GM12874 (cell line): ENCODE measurements around the gene KCNH3.

Experiments used
- TF ChIP-seq, protein P1 (sequence below): IDR thresholded peaks from 2 replicates; pipeline ENCODE4 v1.5.1; 2011; ENCODE audit warnings: low read depth, mild to moderate bottlenecking, control low read depth, low read length, moderate library complexity; ENCODE audit not compliant: insufficient read depth

KCNH3 gene

DNA sequence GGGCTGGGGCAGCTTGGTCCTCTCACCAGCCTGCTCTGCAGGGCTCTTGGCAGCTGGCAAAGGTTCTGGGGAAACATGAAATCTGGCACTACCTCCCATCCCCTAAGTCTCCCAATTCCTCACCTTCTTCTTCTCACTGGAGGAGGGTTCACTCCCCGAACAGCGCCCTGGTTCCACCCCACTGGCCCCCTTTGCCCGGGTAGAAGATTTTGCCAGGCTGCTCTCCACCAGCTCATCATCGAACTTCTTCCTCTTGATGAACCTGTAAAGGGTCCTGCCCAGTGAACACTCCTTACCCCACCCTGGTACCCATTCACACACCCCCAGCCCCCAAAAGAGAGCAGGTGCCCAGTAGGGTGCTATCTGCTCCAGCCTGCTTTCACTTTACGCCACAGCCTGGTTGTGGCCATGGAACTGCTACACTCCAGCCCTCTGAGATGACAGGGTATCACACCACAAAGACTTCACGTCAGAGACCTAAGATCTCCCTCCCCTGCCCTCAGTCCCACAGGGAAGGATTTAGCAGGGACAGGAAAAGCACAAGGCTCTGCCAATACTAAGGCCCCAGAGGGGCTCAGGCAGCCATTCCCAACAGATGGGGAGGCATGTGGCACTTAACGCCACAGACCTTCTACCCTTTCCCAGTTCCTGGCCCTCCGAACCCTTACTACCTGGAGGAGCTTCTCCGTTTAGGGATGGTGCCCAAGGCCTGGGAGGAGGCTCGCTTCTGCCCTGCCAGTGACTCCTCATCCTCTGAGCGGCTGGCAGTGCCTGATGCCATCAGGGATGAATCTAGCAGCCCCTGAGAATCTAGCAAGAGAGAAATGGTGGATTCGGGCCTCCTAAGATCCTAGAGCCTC is 26.8 kb downstream of the KCNH3 start:
- TF ChIP-seq, protein P1, sequence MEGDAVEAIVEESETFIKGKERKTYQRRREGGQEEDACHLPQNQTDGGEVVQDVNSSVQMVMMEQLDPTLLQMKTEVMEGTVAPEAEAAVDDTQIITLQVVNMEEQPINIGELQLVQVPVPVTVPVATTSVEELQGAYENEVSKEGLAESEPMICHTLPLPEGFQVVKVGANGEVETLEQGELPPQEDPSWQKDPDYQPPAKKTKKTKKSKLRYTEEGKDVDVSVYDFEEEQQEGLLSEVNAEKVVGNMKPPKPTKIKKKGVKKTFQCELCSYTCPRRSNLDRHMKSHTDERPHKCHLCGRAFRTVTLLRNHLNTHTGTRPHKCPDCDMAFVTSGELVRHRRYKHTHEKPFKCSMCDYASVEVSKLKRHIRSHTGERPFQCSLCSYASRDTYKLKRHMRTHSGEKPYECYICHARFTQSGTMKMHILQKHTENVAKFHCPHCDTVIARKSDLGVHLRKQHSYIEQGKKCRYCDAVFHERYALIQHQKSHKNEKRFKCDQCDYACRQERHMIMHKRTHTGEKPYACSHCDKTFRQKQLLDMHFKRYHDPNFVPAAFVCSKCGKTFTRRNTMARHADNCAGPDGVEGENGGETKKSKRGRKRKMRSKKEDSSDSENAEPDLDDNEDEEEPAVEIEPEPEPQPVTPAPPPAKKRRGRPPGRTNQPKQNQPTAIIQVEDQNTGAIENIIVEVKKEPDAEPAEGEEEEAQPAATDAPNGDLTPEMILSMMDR, result no peak

DNA sequence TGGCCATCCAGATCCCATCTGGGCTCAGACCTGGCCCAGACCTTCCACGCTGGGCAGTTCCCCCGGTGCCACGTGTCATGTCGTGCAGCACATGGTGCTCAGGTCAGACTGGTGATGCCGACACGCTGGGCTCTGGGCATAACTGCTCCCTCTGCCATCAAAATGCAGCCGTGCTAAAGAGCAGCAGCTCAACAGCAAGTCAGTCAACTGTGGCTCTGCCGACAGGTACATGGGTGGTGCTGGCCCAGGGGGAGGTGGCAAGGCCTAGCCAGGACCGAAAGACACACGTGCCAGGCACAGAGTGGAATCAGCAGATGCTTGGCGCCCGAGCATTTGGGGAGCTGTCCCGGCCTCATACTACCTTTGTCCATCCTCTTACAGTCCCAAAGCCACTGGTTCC is 27.5 kb downstream of the KCNH3 start:
- TF ChIP-seq, protein P1, result no peak

DNA sequence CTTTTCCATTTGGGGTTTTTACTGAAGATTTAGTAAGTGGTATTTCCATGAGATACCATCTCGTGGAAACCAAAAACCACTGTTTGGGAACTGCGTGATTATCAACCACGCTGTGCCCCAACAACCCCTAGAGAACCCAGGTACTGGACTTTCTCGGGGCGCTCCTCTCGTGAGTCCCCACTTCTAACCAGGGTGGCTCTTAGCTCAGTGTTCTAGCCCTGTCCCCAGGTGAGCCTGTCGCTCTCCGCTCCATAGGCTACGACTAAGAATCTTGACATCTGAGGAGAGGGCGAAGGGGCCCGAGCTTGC is 28.4 kb downstream of the KCNH3 start:
- TF ChIP-seq, protein P1, result no peak

DNA sequence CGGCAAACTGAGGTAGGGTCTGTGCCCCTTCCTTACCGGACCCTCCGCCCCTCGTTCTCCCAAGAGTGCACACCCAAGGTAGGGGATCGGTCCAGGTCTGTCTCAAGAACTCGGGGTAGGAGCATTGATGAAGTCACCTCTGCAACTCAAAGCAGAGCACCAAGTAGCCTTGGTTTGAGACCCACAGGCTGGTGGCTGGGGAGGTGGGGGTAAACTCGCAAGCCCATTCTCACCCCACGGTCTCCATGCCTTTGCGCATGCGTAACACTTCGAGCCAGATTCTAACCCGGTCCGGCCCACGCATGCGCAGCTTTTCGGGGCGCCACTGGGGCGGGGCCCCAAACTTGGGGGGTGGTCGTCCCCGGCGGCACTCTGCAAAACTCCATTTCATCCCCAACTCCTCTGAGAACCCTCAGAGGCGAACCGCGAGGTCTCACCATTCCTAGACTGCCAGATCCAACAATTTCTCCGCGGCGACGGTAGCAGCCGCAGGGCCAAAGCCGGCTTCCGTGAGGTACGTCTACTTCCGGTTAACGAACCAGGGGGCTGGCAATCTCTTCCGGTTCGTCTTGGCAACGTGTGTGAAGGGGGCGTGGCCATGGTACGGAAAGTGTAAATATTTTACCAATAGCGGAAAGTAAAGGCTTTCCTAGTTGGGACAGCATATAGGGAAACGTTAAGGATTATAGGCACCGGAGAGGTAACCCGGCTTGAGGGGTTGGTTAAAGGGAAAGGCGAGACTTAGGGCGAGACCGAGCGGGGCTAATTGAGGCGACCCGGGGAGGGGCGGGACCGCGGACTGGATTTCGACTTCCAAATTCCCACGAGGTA is 29.0 kb downstream of the KCNH3 start, which contains the start of gene MCRS1:
Gene MCRS1, minus strand, starts transcription at position 532 of the 831 bp plus-strand sequence. CDS start 1,411 bp downstream, outside the sequence.
- TF ChIP-seq, protein P1, result no peak

DNA sequence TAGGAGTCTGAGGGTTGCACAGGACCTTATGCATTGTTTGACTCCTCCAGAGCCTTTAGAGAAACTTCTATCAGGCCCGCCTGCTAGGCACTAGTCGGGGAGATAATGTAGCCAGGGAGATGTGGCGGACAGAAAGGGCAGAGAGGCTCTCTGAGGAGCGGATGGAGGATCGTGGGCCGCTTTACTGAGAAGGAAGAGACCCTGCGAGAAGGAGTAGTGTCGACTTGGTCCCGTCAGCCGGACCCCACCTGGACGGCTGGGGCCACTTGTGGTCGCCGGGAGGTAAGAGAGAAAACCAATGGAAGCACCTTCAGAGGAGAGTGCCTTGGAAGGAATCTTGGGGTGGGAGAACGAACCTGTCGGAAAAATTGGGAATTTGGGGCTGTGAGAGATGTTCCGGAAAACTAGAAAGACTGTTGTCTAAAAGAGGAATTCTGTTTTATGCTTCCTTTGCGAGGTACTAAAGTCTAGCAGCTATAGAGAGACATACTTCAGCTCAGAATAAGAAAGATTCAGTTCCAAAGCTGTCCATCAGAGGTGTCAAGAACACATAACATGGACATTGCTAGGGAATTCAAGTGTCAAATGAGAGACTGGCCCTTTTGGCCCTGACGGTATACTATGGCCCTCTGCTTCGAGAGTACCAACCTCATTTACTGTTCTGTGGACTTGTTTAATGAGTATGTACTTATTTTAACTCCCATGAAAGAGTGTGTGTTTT is 29.8 kb downstream of the KCNH3 start:
- TF ChIP-seq, protein P1, result no peak

DNA sequence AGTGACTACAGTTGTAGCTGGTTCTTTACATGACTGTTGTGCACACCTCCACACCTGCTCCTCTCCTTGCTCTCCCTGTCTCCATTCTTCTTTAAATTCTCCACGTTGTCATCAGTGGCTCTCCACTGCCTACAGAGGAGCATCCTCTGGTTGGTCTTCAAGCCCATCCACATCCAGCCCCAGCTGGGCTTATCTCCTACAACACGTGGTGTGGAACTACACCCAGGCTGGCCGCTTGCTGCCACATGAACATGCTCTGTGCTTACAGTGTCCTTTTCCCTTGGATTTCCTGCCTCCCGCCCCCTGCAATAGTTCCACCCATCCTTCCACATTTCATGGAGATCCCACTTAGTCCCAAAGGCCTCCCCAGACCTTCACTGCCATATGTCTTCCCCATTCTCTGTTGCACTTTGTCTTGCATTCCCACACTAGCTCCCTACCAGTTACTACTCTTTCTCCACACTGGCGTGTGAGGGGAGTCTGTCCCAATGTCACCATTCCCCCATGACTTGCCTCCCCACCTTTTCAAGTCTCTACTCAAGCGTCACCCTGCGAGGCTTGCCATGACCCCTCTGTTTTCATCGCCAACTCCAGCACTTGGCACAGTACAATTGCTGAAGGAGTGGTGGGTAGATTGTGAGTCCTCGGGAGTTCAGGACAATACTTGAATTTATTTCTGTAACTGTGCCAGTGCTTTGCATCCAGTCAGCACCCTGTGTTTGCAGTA is 38.9 kb downstream of the KCNH3 start:
- TF ChIP-seq, protein P1, result no peak
